ENCODE results near the gene MAP3K14. TPM values are rescaled to one million over a fixed set of nuclear protein-coding genes. Genes with fewer than 3 reads are reported as not detected.

MAP3K14 gene
- total RNA-seq, 1 experiment from 2014 or later: 7.8 TPM

- H2BK5ac ChIP-seq (ENCODE audit: insufficient read length, low read length): no peak overlapping the region
- Mint-ChIP-seq H3K4me3 (no peak overlapping the region; a peak in 1 of 5 replicates), H3K9me3 (no peaks in the 10 kb centered on the region), H3K27me3 (ENCODE audit: low read depth) (peaks cover 45% of the 10 kb centered on the region), H3K36me3 (ENCODE audit: insufficient read depth in 1 of 3, low read depth in 3 of 3) (no peaks in the 10 kb centered on the region), H3K27ac (no peak overlapping the region), H3K4me1 (peaks cover 34 to 71% of the 10 kb centered on the region in 2 experiments)
- H3T11ph ChIP-seq (ENCODE audit: low read length): no peak overlapping the region
- H4K8ac ChIP-seq (replicated peaks; ENCODE audit: insufficient read length, low read depth, low read length): no peak overlapping the region
- H3K14ac ChIP-seq (ENCODE audit: insufficient read depth, low read length): no peak overlapping the region
- no peak overlapping the region for H2BK120ac ChIP-seq (ENCODE audit: low read depth, low read length, poor library complexity, severe bottlenecking)
- peaks cover 3% of the 10 kb centered on the region for H3K23me2 ChIP-seq (ENCODE audit: insufficient read length, low read depth, low read length, poor library complexity, severe bottlenecking)
- no peak for TF ChIP-seq CTCF (conservative IDR thresholded peaks at IDR 0.05)
- no CpG with 5 or more reads among the region's 8 CpGs for WGBS (ENCODE audit: extremely low coverage, insufficient read length, low lambda C conversion rate)
- no peaks in the 10 kb centered on the region for H3K79me1 ChIP-seq (ENCODE audit: insufficient read depth, low read depth, low read length, poor library complexity, severe bottlenecking)
- H3K4me2 ChIP-seq (ENCODE audit: insufficient read depth, insufficient read length, low read length): no peak overlapping the region
- no peak overlapping the region for H4K91ac ChIP-seq (ENCODE audit: insufficient read length, low read depth, low read length)
- no peak for DNase-seq
- no peak overlapping the region for H2BK15ac ChIP-seq (ENCODE audit: low read depth, low read length)
- H3K79me2 ChIP-seq (ENCODE audit: insufficient read depth, low read length): no peaks in the 10 kb centered on the region
- H4K20me1 ChIP-seq (ENCODE audit: control insufficient read depth, insufficient read depth, insufficient read length): no peaks in the 10 kb centered on the region
- H2BK20ac ChIP-seq (ENCODE audit: low read depth, low read length, poor library complexity, severe bottlenecking): no peak overlapping the region
- H2BK12ac ChIP-seq (ENCODE audit: insufficient read length, low read depth, low read length): no peak overlapping the region
- H3K4ac ChIP-seq (ENCODE audit: low read depth, low read length): no peak overlapping the region
- H2AK5ac ChIP-seq (ENCODE audit: insufficient read length, low read length): no peak overlapping the region
- no peak overlapping the region for H3K27ac ChIP-seq (ENCODE audit: insufficient read length, low read depth, low read length)
- no peak overlapping the region for H3K18ac ChIP-seq (ENCODE audit: insufficient read length, low read depth, low read length)
- H2AFZ ChIP-seq (ENCODE audit: low read length): no peak overlapping the region
- H4K5ac ChIP-seq (ENCODE audit: insufficient read length, low read depth, low read length): no peak overlapping the region
- no peaks in the 10 kb centered on the region; the same call in 1 of the 2 replicates for H3K27me3 ChIP-seq (ENCODE audit: insufficient read depth, low read length)
- no peaks in the 10 kb centered on the region for H3K9me3 ChIP-seq (ENCODE audit: control insufficient read depth, low read depth, low read length)
- no peak overlapping the region for H3K56ac ChIP-seq (ENCODE audit: insufficient read length, low read depth, low read length)
- no peak overlapping the region for H3K23ac ChIP-seq (ENCODE audit: insufficient read length, low read depth, low read length)
- no peak overlapping the region for H3K9ac ChIP-seq (ENCODE audit: extremely low read depth, insufficient read length, low read length)
- no peaks in the 10 kb centered on the region; the same call in 1 of the 2 replicates for H3K4me1 ChIP-seq (ENCODE audit: insufficient read depth, low read length)
Measured at GRCh38 chr17:45227101-45227925, 89.5 kb downstream of the MAP3K14 start.
